ENCODE data around the gene SP140L.

DNA sequence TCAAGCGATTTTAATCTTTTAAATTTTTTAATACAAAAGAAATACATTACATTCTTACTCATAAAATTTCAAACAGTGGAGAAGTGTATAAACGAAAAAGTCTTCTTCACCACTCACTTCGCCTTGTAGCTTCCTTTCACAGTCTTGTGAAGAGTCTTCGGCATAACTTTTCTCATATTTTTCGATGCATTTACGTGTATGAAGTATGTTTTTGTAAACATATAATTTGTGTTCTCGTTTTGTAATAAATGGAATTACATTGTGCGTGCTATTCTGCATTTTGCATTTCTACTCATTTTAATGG is 1.1 kb downstream of the SP140L start:
- TF ChIP-seq, protein P1, sequence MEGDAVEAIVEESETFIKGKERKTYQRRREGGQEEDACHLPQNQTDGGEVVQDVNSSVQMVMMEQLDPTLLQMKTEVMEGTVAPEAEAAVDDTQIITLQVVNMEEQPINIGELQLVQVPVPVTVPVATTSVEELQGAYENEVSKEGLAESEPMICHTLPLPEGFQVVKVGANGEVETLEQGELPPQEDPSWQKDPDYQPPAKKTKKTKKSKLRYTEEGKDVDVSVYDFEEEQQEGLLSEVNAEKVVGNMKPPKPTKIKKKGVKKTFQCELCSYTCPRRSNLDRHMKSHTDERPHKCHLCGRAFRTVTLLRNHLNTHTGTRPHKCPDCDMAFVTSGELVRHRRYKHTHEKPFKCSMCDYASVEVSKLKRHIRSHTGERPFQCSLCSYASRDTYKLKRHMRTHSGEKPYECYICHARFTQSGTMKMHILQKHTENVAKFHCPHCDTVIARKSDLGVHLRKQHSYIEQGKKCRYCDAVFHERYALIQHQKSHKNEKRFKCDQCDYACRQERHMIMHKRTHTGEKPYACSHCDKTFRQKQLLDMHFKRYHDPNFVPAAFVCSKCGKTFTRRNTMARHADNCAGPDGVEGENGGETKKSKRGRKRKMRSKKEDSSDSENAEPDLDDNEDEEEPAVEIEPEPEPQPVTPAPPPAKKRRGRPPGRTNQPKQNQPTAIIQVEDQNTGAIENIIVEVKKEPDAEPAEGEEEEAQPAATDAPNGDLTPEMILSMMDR (IDR thresholded peaks at IDR 0.05) = no peak
- no peak for TF ChIP-seq POLR2A (IDR thresholded peaks at IDR 0.05; ENCODE audit: low read depth)

All from esophagus muscularis mucosa (tissue), 3 donors.